ENCODE results near the gene MCTP2. TPM values are rescaled to one million over a fixed set of nuclear protein-coding genes. Genes with fewer than 3 reads are reported as not detected.

Gene MCTP2
- total RNA-seq, 2 experiments from 2014 or later, result 26.1 to 28.5 TPM

- Mint-ChIP-seq H3K36me3 (peaks cover 51% of the 10 kb centered on the region), H3K4me3 (no peak overlapping the region), H3K27ac (no peak overlapping the region), H3K9me3 (peaks cover 7% of the 10 kb centered on the region), H3K27me3 (no peaks in the 10 kb centered on the region), H3K4me1 (peaks cover 41% of the 10 kb centered on the region)
- DNase-seq (no peak), ATAC-seq (ENCODE audit: low read depth) (no peak)
- POLR2A ChIA-PET, result interaction anchor here (0.7 to 0.8 kb wide), 2 partner anchors 24 to 52 kb away, joined by 3 read pairs; no protein-coding TSS in a partner anchor
Measured at GRCh38 chr15:94282269-94283250, 51.2 kb downstream of the MCTP2 start.

GRCh38 chr15:94286583-94286982, 55.2 kb downstream of the MCTP2 start:
- DNase-seq (no peak), ATAC-seq (ENCODE audit: low read depth) (no peak)
- POLR2A ChIA-PET, result interaction anchor here (1.7 kb wide), 1 partner anchor 37 kb away, joined by 8 read pairs; no protein-coding TSS in a partner anchor
- peaks cover 37% of the 10 kb centered on the region for H3K4me1 Mint-ChIP-seq
- H3K4me3 Mint-ChIP-seq, result peak overlapping the region; percentile 46
- no peaks in the 10 kb centered on the region for H3K27me3 Mint-ChIP-seq
- H3K9me3 Mint-ChIP-seq, result peaks cover 12% of the 10 kb centered on the region
- peaks cover 44% of the 10 kb centered on the region for H3K36me3 Mint-ChIP-seq
- peak overlapping the region; percentile 75 for H3K27ac Mint-ChIP-seq

GRCh38 chr15:94287794-94288246, 56.5 kb downstream of the MCTP2 start:
- peak; percentile 97 for ATAC-seq (ENCODE audit: low read depth)
- H3K27ac Mint-ChIP-seq, result peak overlapping the region; percentile 87
- peaks cover 11% of the 10 kb centered on the region for H3K9me3 Mint-ChIP-seq
- POLR2A ChIA-PET, result interaction anchor here (1.2 to 1.9 kb wide), 4 partner anchors 9 to 57 kb away, joined by 5 to 15 read pairs (median 8); partner anchors contain the start of gene MCTP2
- peak overlapping the region; percentile 85 for H3K4me3 Mint-ChIP-seq
- DNase-seq, result peak; percentile 46
- peaks cover 39% of the 10 kb centered on the region for H3K36me3 Mint-ChIP-seq
- H3K4me1 Mint-ChIP-seq, result peaks cover 42% of the 10 kb centered on the region
- no peaks in the 10 kb centered on the region for H3K27me3 Mint-ChIP-seq

GRCh38 chr15:94290730-94291129, 59.4 kb downstream of the MCTP2 start:
- H3K9me3 Mint-ChIP-seq, result peaks cover 13% of the 10 kb centered on the region
- DNase-seq, result no peak
- no peak for ATAC-seq (ENCODE audit: low read depth)
- POLR2A ChIA-PET, result no interaction called here
- H3K4me1 Mint-ChIP-seq, result peaks cover 54% of the 10 kb centered on the region
- no peak overlapping the region for H3K4me3 Mint-ChIP-seq
- H3K27ac Mint-ChIP-seq, result no peak overlapping the region
- no peaks in the 10 kb centered on the region for H3K27me3 Mint-ChIP-seq
- H3K36me3 Mint-ChIP-seq, result peaks cover 36% of the 10 kb centered on the region

GRCh38 chr15:94293411-94294402, 62.3 kb downstream of the MCTP2 start:
- no peaks in the 10 kb centered on the region for H3K27me3 Mint-ChIP-seq
- ATAC-seq (ENCODE audit: low read depth) (no peak), DNase-seq (no peak)
- peak overlapping the region; percentile 58 for H3K4me3 Mint-ChIP-seq
- POLR2A ChIA-PET, result no interaction called here
- H3K4me1 Mint-ChIP-seq, result peaks cover 49% of the 10 kb centered on the region
- H3K27ac Mint-ChIP-seq, result peak overlapping the region; percentile 77
- peaks cover 11% of the 10 kb centered on the region for H3K9me3 Mint-ChIP-seq
- H3K36me3 Mint-ChIP-seq, result peaks cover 26% of the 10 kb centered on the region

- H3K36me3 Mint-ChIP-seq, result peaks cover 26% of the 10 kb centered on the region
Measured at GRCh38 chr15:94294556-94294955, 63.2 kb downstream of the MCTP2 start.

GRCh38 chr15:94295275-94295674, 63.9 kb downstream of the MCTP2 start:
- DNase-seq (no peak), ATAC-seq (ENCODE audit: low read depth) (peak; percentile 52)
- Mint-ChIP-seq H3K27ac (peak overlapping the region; percentile 26), H3K4me1 (peaks cover 52% of the 10 kb centered on the region), H3K9me3 (peaks cover 7% of the 10 kb centered on the region), H3K36me3 (peaks cover 26% of the 10 kb centered on the region), H3K4me3 (no peak overlapping the region), H3K27me3 (no peaks in the 10 kb centered on the region)
- POLR2A ChIA-PET, result interaction anchor here (1.3 kb wide), 2 partner anchors 11 to 64 kb away, joined by 3 to 5 read pairs; partner anchors contain the start of gene MCTP2

More at GRCh38 chr15:94294556-94294955, 63.2 kb downstream of the MCTP2 start:
- Mint-ChIP-seq H3K27ac (peak overlapping the region; percentile 21), H3K4me3 (no peak overlapping the region), H3K4me1 (peaks cover 50% of the 10 kb centered on the region), H3K27me3 (no peaks in the 10 kb centered on the region), H3K9me3 (peaks cover 8% of the 10 kb centered on the region)
- ATAC-seq (ENCODE audit: low read depth) (no peak), DNase-seq (no peak)
- POLR2A ChIA-PET, result interaction anchor here (1.3 kb wide), 1 partner anchor 63 kb away, joined by 5 read pairs; the partner anchor contains the start of gene MCTP2

- H3K27ac Mint-ChIP-seq, result peak overlapping the region; percentile 57
- H3K27me3 Mint-ChIP-seq, result no peaks in the 10 kb centered on the region
- peaks cover 31% of the 10 kb centered on the region for H3K36me3 Mint-ChIP-seq
- DNase-seq, result no peak
- H3K9me3 Mint-ChIP-seq, result peaks cover 2% of the 10 kb centered on the region
- POLR2A ChIA-PET, result interaction anchor here (0.9 to 1.2 kb wide), 3 partner anchors 8 to 67 kb away, joined by 4 to 7 read pairs (median 4); no protein-coding TSS in a partner anchor
- H3K4me3 Mint-ChIP-seq, result no peak overlapping the region
- no peak for ATAC-seq (ENCODE audit: low read depth)
- peaks cover 52% of the 10 kb centered on the region for H3K4me1 Mint-ChIP-seq
Measured at GRCh38 chr15:94296717-94297116, 65.4 kb downstream of the MCTP2 start.

- ATAC-seq (ENCODE audit: low read depth) (peak; percentile 63), DNase-seq (no peak)
- peaks cover 33% of the 10 kb centered on the region for H3K36me3 Mint-ChIP-seq
- peak overlapping the region; percentile 78 for H3K27ac Mint-ChIP-seq
- no peaks in the 10 kb centered on the region for H3K27me3 Mint-ChIP-seq
- POLR2A ChIA-PET, result interaction anchor here (0.6 to 1.2 kb wide), 4 partner anchors 8 to 12 kb away, joined by 3 to 7 read pairs (median 4); no protein-coding TSS in a partner anchor
- H3K4me3 Mint-ChIP-seq, result peak overlapping the region; percentile 73
- peaks cover 2% of the 10 kb centered on the region for H3K9me3 Mint-ChIP-seq
- H3K4me1 Mint-ChIP-seq, result peaks cover 47% of the 10 kb centered on the region
Measured at GRCh38 chr15:94297558-94297957, 66.2 kb downstream of the MCTP2 start.

GRCh38 chr15:94298364-94298763, 67.0 kb downstream of the MCTP2 start:
- POLR2A ChIA-PET, result no interaction called here
- peaks cover 40% of the 10 kb centered on the region for H3K36me3 Mint-ChIP-seq
- H3K4me1 Mint-ChIP-seq, result peaks cover 48% of the 10 kb centered on the region

GRCh38 chr15:94300612-94301011, 69.3 kb downstream of the MCTP2 start:
- DNase-seq, result no peak
- POLR2A ChIA-PET, result no interaction called here
- H3K27ac Mint-ChIP-seq, result peak overlapping the region; percentile 40
- H3K9me3 Mint-ChIP-seq, result peaks cover 7% of the 10 kb centered on the region
- H3K4me3 Mint-ChIP-seq, result no peak overlapping the region
- ATAC-seq (ENCODE audit: low read depth), result no peak
- H3K27me3 Mint-ChIP-seq, result no peaks in the 10 kb centered on the region
- H3K4me1 Mint-ChIP-seq, result peaks cover 54% of the 10 kb centered on the region
- H3K36me3 Mint-ChIP-seq, result peaks cover 49% of the 10 kb centered on the region

More at GRCh38 chr15:94298364-94298763, 67.0 kb downstream of the MCTP2 start:
- ATAC-seq (ENCODE audit: low read depth) (no peak), DNase-seq (no peak)
- Mint-ChIP-seq H3K9me3 (peaks cover 8% of the 10 kb centered on the region), H3K4me3 (peak overlapping the region; percentile 73), H3K27me3 (no peaks in the 10 kb centered on the region), H3K27ac (peak overlapping the region; percentile 78)

- DNase-seq, result no peak
- H3K36me3 Mint-ChIP-seq, result peaks cover 63% of the 10 kb centered on the region
Measured at GRCh38 chr15:94305133-94305532, 73.8 kb downstream of the MCTP2 start.

More at GRCh38 chr15:94305133-94305532, 73.8 kb downstream of the MCTP2 start:
- H3K27me3 Mint-ChIP-seq, result no peaks in the 10 kb centered on the region
- peak overlapping the region; percentile 60 for H3K4me3 Mint-ChIP-seq
- peak; percentile 83 for ATAC-seq (ENCODE audit: low read depth)
- H3K9me3 Mint-ChIP-seq, result peaks cover 7% of the 10 kb centered on the region
- H3K4me1 Mint-ChIP-seq, result peaks cover 43% of the 10 kb centered on the region
- H3K27ac Mint-ChIP-seq, result peak overlapping the region; percentile 85
- POLR2A ChIA-PET, result interaction anchor here (1.2 to 4.4 kb wide), 3 partner anchors 8 to 82 kb away, joined by 3 to 38 read pairs (median 4); partner anchors contain the start of gene MCTP2
